Upper lobe of left lung (tissue), 6 donors: ENCODE data around the gene KLF12. TPM values are rescaled to one million over a fixed set of nuclear protein-coding genes. Genes with fewer than 3 reads are reported as not detected.

Experiments used
- ATAC-seq, 2 donors: fragments of 200-7000 bp; cut with Tn5 transposase; one replicate each; pipeline ENCODE4 v1.9.1; 2022; ENCODE audit warnings: mild to moderate bottlenecking in 2 of 2, moderate library complexity in 2 of 2; ENCODE audit not compliant: low FRiP score in 2 of 2
- DNase-seq, 2 donors: peaks; one replicate each; pipeline ENCODE4 v3.0.0-alpha.2; 2019 to 2020
- H3K27ac ChIP-seq, 4 donors: fragments of 200-600 bp; sonication (generic); one replicate each; pipeline ENCODE4 v1.5.1; 2016 to 2019
- H3K27me3 ChIP-seq, 4 donors: fragments of 200-600 bp; sonication (generic); one replicate each; pipeline ENCODE4 v1.5.1; 2017 to 2019
- H3K36me3 ChIP-seq, 4 donors: fragments of 200-600 bp; sonication (generic); one replicate each; pipeline ENCODE4 v1.5.1; 2016 to 2019
- H3K4me1 ChIP-seq, 4 donors: fragments of 200-600 bp; sonication (generic); one replicate each; pipeline ENCODE4 v1.5.1; 2018 to 2019
- H3K4me3 ChIP-seq, 4 donors: fragments of 200-600 bp; sonication (generic); one replicate each; pipeline ENCODE4 v1.5.1; 2017 to 2019; ENCODE audit warnings: mild to moderate bottlenecking in 2 of 4, moderate library complexity in 1 of 4
- H3K9me3 ChIP-seq, 4 donors: fragments of 200-600 bp; sonication (generic); one replicate each; pipeline ENCODE4 v1.5.1; 2018 to 2019
- CTCF ChIP-seq, 6 experiments: fragments of 450-650 bp in 4 of 6; fragments of 200-600 bp in 2 of 6; sonication (generic) in 2 of 6; IDR thresholded peaks; one replicate each; pipeline ENCODE4 v1.5.1; 2016 to 2019; ENCODE audit warnings: antibody characterized with exemption in 6 of 6
- EP300 ChIP-seq, 4 donors: sonication (generic); formaldehyde crosslinking; IDR thresholded peaks; one replicate each; pipeline ENCODE4 v1.5.1; 2017; ENCODE audit warnings: antibody characterized with exemption in 4 of 4, control low read depth in 2 of 4
- POLR2A ChIP-seq, 4 donors: fragments of 450-650 bp; IDR thresholded peaks; one replicate each; pipeline ENCODE4 v1.5.1; 2016 to 2017; ENCODE audit warnings: antibody characterized with exemption in 4 of 4, mild to moderate bottlenecking in 2 of 4
- POLR2AphosphoS5 ChIP-seq, 2 donors: sonication (generic); formaldehyde crosslinking; IDR thresholded peaks; one replicate each; pipeline ENCODE4 v1.5.1; 2017; ENCODE audit warnings: antibody characterized with exemption in 2 of 2
- WGBS, 2 donors: methylation state at CpG; one replicate each; pipeline ENCODE4 v1.1.5; 2017 to 2018; 5-methylcytosine and 5-hydroxymethylcytosine counted together
- total RNA-seq, 6 donors: library from RNA; depleted of rRNA in 4 of 6; stranded (reverse); fragments of >200 nt in 4 of 6; gene quantifications; one replicate each; pipeline versions ENCODE4 v1.1.0 to v1.2.1, GENCODE V29; 2016 to 2021
- donor health status: DM: no; HTN: no; CAD: no; lungs with moderate emphysema.
- donor health status: DM: no; HTN: yes; CAD: no; lungs with severe emphysema.

Gene KLF12
- total RNA-seq, 6 donors from 2014 or later, result 3.1 to 10.1 (median 4.8) TPM

GRCh38 chr13:74148352-74148751 is 14.1 kb upstream of the KLF12 start:
- no peak for TF ChIP-seq CTCF (IDR thresholded peaks at IDR 0.05)
- TF ChIP-seq POLR2AphosphoS5 (IDR thresholded peaks at IDR 0.05), result no peak
- no peak for TF ChIP-seq EP300 (IDR thresholded peaks at IDR 0.05)
- TF ChIP-seq POLR2A (IDR thresholded peaks at IDR 0.05), result no peak
- no peaks in the 10 kb centered on the region for H3K4me1 ChIP-seq
- WGBS, 2 donors, result 60 to 67% methylated on average over 1 of the region's 1 CpG

DNA sequence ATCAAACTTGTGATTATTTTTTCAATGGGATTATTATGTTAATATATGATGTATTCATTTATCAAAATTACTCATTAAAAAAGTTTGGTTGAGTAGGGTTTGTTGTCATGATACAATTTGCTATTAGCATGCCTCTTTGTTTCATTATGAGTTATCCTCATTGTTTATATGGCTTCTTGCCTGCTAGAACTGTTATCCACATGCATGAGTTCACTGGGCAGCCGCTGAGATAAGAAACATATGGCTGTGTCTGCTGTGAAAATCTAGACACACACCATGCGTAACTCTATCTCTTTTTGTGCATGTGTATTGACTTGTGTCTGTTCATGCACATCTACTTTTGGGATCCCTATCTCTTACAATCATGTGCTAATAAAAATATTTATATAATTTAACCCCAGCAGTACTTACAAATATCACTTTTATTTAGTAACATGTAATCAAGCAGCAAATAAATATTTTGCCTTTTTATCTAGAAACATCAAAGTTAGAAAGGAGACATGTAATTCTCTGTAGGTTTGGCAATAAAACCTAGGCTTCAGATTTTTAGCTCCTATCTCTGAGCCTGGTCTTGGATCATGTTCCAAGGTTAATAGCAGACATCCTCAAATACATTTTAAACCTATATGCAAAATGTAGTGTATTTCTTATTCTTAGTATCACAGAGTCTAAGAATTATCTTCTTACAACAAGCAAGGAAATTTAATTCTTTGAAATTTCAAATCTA is 11.2 kb upstream of the KLF12 start:
- no peaks in the 10 kb centered on the region for H3K27me3 ChIP-seq
- WGBS, 2 donors, result 71 to 72% methylated on average over 2 of the region's 2 CpGs
- no peaks in the 10 kb centered on the region for H3K4me1 ChIP-seq
- DNase-seq (no peak), ATAC-seq (no peak)
- TF ChIP-seq EP300 (IDR thresholded peaks at IDR 0.05), result no peak
- TF ChIP-seq POLR2AphosphoS5 (IDR thresholded peaks at IDR 0.05), result no peak
- TF ChIP-seq CTCF (IDR thresholded peaks at IDR 0.05), result no peak
- TF ChIP-seq POLR2A (IDR thresholded peaks at IDR 0.05), result no peak
- no peak overlapping the region for H3K4me3 ChIP-seq
- no peak overlapping the region for H3K27ac ChIP-seq
- H3K36me3 ChIP-seq, result no peaks in the 10 kb centered on the region
- H3K9me3 ChIP-seq, result no peaks in the 10 kb centered on the region

More at GRCh38 chr13:74148352-74148751, 14.1 kb upstream of the KLF12 start:
- no peaks in the 10 kb centered on the region for H3K36me3 ChIP-seq
- H3K27me3 ChIP-seq, result no peaks in the 10 kb centered on the region
- ATAC-seq (no peak), DNase-seq (no peak)
- H3K27ac ChIP-seq, result no peak overlapping the region
- no peak overlapping the region for H3K4me3 ChIP-seq
- H3K9me3 ChIP-seq, result no peaks in the 10 kb centered on the region

GRCh38 chr13:74144269-74144668 is 10.1 kb upstream of the KLF12 start:
- WGBS, 2 donors, result 70% methylated on average over 3 of the region's 3 CpGs

GRCh38 chr13:74142257-74142656 is 8.1 kb upstream of the KLF12 start:
- Histone ChIP-seq H3K36me3 (no peaks in the 10 kb centered on the region), H3K4me1 (no peaks in the 10 kb centered on the region), H3K9me3 (no peaks in the 10 kb centered on the region), H3K4me3 (no peak overlapping the region), H3K27me3 (no peaks in the 10 kb centered on the region), H3K27ac (no peak overlapping the region)
- DNase-seq (no peak), ATAC-seq (no peak)
- 92 to 95% methylated on average over 1 of the region's 1 CpG for WGBS, 2 donors
- no peak for TF ChIP-seq POLR2AphosphoS5 (IDR thresholded peaks at IDR 0.05)
- TF ChIP-seq EP300 (IDR thresholded peaks at IDR 0.05), result no peak
- no peak for TF ChIP-seq POLR2A (IDR thresholded peaks at IDR 0.05)
- no peak for TF ChIP-seq CTCF (IDR thresholded peaks at IDR 0.05)

More at GRCh38 chr13:74144269-74144668, 10.1 kb upstream of the KLF12 start:
- Histone ChIP-seq H3K27ac (no peak overlapping the region), H3K4me1 (no peaks in the 10 kb centered on the region), H3K27me3 (no peaks in the 10 kb centered on the region), H3K9me3 (no peaks in the 10 kb centered on the region), H3K36me3 (no peaks in the 10 kb centered on the region), H3K4me3 (no peak overlapping the region)
- DNase-seq (no peak), ATAC-seq (no peak)
- TF ChIP-seq CTCF (IDR thresholded peaks at IDR 0.05) (no peak), POLR2AphosphoS5 (IDR thresholded peaks at IDR 0.05) (no peak), EP300 (IDR thresholded peaks at IDR 0.05) (no peak), POLR2A (IDR thresholded peaks at IDR 0.05) (no peak)

DNA sequence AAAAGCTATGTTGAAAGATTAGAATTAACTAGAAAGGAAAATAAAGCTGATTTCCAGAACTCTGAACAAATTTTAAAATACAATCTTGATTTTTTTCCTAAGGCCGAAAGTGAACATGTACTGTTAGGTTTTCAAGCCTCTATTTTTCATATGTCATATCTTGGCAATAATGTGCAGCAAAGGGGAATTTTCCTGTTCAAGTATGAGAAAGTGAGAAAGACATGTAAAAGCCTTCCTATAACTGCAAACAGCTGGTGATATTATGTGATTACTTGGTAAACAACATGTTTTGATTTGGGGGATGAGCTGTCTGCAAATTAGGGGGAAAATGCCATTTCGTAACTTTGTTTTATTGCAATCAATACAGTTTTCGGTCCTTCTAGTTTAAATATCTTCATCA is 4.0 kb upstream of the KLF12 start:
- Histone ChIP-seq H3K4me3 (no peak overlapping the region), H3K27me3 (peaks cover 0 to 6% (median 0%) of the 10 kb centered on the region in 4 donors), H3K9me3 (no peaks in the 10 kb centered on the region), H3K36me3 (no peaks in the 10 kb centered on the region), H3K27ac (no peak overlapping the region), H3K4me1 (peaks cover 4 to 30% (median 12%) of the 10 kb centered on the region in 4 donors)
- 75 to 95% methylated on average over 3 of the region's 3 CpGs for WGBS, 2 donors
- DNase-seq (no peak), ATAC-seq (no peak)
- TF ChIP-seq POLR2A (IDR thresholded peaks at IDR 0.05), result no peak
- TF ChIP-seq EP300 (IDR thresholded peaks at IDR 0.05), result no peak
